K562 (cell line): ENCODE measurements around the gene LECT2. TPM values are rescaled to one million over a fixed set of nuclear protein-coding genes. Genes with fewer than 3 reads are reported as not detected.

Experiments used
- ATAC-seq: fragments of 200-7000 bp; cut with Tn5 transposase; 3 replicates; pipeline ENCODE4 v1.9.1; 2020; ENCODE audit warnings: moderate library complexity
- BruUV-seq: library from RNA; stranded (reverse); fragments of 400-500 nt; replicated peaks from 2 replicates; lab custom pipeline; 2021; lab: Mats Ljungman, UMichigan
- CTCF ChIA-PET: fragments of 300-600 bp; formaldehyde crosslinking; extraction: SDS; loops from one replicate; lab custom pipeline; 2021; ENCODE audit warnings: low intra/inter-chr PET ratio; lab: Yijun Ruan, JAX
- POLR2A ChIA-PET: fragments of 300-600, 350-650 bp; sonication (Branson Sonifier 250); formaldehyde crosslinking; extraction: SDS; loops from one replicate; lab custom pipeline; 2021; ENCODE audit warnings: antibody characterized with exemption, inconsistent platforms; lab: Yijun Ruan, JAX
- DNase-seq, 4 experiments: peaks; one replicate each; pipeline versions ENCODE4 v3.0.0 to v3.0.0-alpha.2; 2011 to 2018; ENCODE audit warnings: low spot score in 3 of 4, mixed read lengths in 3 of 4; ENCODE audit errors: extremely low read depth in 1 of 4
- FAIRE-seq: peaks from 2 replicates; lab custom pipeline; 2011; peaks lifted over from hg19 to GRCh38; lab: Jason Lieb, UNC
- H2AFZ ChIP-seq: 2 replicates; pipeline ENCODE4 v1.6.0; 2011; ENCODE audit warnings: low read depth, low read length, control low read depth, inconsistent platforms
- H3K27ac ChIP-seq: fragments of 200-600 bp; 3 replicates; pipeline ENCODE4 v1.8.0; 2011; ENCODE audit warnings: low read depth, mild to moderate bottlenecking, control low read depth, inconsistent platforms, low read length, moderate library complexity, mixed read lengths; ENCODE audit errors: extremely low read depth
- H3K27me3 ChIP-seq, 2 experiments: fragments of 300-600 bp in 1 of 2; 2 replicates in 1 of 2; 3 replicates in 1 of 2; pipeline versions ENCODE4 v1.6.0 to v1.8.0; 2011; ENCODE audit warnings: inconsistent platforms in 2 of 2, low read length in 2 of 2, mild to moderate bottlenecking in 1 of 2, mixed read lengths in 1 of 2, moderate library complexity in 1 of 2; ENCODE audit not compliant: control insufficient read depth in 2 of 2, insufficient read depth in 2 of 2
- H3K36me3 ChIP-seq: fragments of 300-600 bp; 3 replicates; pipeline ENCODE4 v1.8.0; 2011; ENCODE audit warnings: mild to moderate bottlenecking, low read length, inconsistent platforms; ENCODE audit not compliant: control insufficient read depth, insufficient read depth
- H3K4me1 ChIP-seq, 2 experiments: fragments of 200-600 bp in 1 of 2; replicated peaks in 1 of 2; 2 replicates in 1 of 2; 3 replicates in 1 of 2; pipeline versions ENCODE4 v1.5.1 to v1.8.0; 2011; ENCODE audit warnings: inconsistent platforms in 2 of 2, low read length in 2 of 2, mild to moderate bottlenecking in 1 of 2, mixed read lengths in 1 of 2, moderate library complexity in 1 of 2; ENCODE audit not compliant: control insufficient read depth in 2 of 2, insufficient read depth in 2 of 2
- H3K4me2 ChIP-seq: 2 replicates; pipeline ENCODE4 v1.6.1; 2011; ENCODE audit warnings: low read length, control low read depth, inconsistent platforms, mixed read lengths; ENCODE audit not compliant: insufficient read depth
- H3K4me3 ChIP-seq: fragments of 200-600 bp; sonication (generic), shearing (Covaris generic); 2 replicates; pipeline ENCODE4 v1.5.1; 2016; ENCODE audit warnings: control low read depth, inconsistent platforms
- H3K79me2 ChIP-seq: fragments of 200-600 bp; 3 replicates; pipeline ENCODE4 v1.8.0; 2011; ENCODE audit warnings: low read length, inconsistent platforms; ENCODE audit not compliant: control insufficient read depth, insufficient read depth
- H3K9ac ChIP-seq, 2 experiments: 2 replicates each; pipeline versions ENCODE4 v1.6.0 to v1.6.1; 2011; ENCODE audit warnings: low read depth in 2 of 2, low read length in 2 of 2, control low read depth in 1 of 2, inconsistent platforms in 1 of 2, mild to moderate bottlenecking in 1 of 2, mixed read lengths in 1 of 2; ENCODE audit not compliant: insufficient read depth in 1 of 2
- H3K9me1 ChIP-seq: one replicate; pipeline ENCODE4 v1.6.0; 2011; ENCODE audit warnings: inconsistent platforms, mild to moderate bottlenecking, low read length, moderate library complexity; ENCODE audit not compliant: control insufficient read depth, insufficient read depth
- H3K9me3 ChIP-seq: replicated peaks from 2 replicates; pipeline ENCODE4 v1.5.1; 2011; ENCODE audit warnings: low read depth, low read length, inconsistent platforms; ENCODE audit not compliant: control insufficient read depth, insufficient read depth
- H4K20me1 ChIP-seq: replicated peaks from 2 replicates; pipeline ENCODE4 v1.6.1; 2011; ENCODE audit warnings: low read length, inconsistent platforms, mixed read lengths; ENCODE audit not compliant: control insufficient read depth, insufficient read depth
- CEBPB ChIP-seq: fragments of 450-650 bp; IDR thresholded peaks from 2 replicates; pipeline ENCODE4 v1.6.1; 2016; ENCODE audit warnings: missing genetic modification characterization, missing compliant biosample characterization
- CHAMP1 ChIP-seq: fragments of 450-650 bp; IDR thresholded peaks from 2 replicates; pipeline ENCODE4 v1.6.1; 2016; ENCODE audit warnings: mild to moderate bottlenecking
- CXXC5 ChIP-seq: fragments of 250-450 bp; sonication (Bioruptor Pico); IDR thresholded peaks from 2 replicates; pipeline ENCODE4 v1.8.0; 2022; ENCODE audit warnings: inconsistent platforms, mild to moderate bottlenecking, moderate library complexity
- ETS1 ChIP-seq: conservative IDR thresholded peaks from 2 replicates; pipeline ENCODE4 v1.6.1; 2011; ENCODE audit warnings: low read depth, mild to moderate bottlenecking, low read length; ENCODE audit not compliant: control insufficient read depth
- KHSRP ChIP-seq: fragments of 450-650 bp; IDR thresholded peaks from 2 replicates; pipeline ENCODE4 v1.6.1; 2017
- MAFK ChIP-seq: IDR thresholded peaks from 2 replicates; pipeline ENCODE4 v1.6.1; 2011; ENCODE audit warnings: low read length, improper control_type of control experiment
- MYBL2 ChIP-seq, 2 experiments: fragments of 450-650 bp in 1 of 2; sonication (generic) in 1 of 2; formaldehyde crosslinking in 1 of 2; IDR thresholded peaks; 2 replicates each; pipeline versions ENCODE4 v1.6.1 to v1.8.1; 2017 to 2022; ENCODE audit warnings: borderline replicate concordance in 1 of 2, inconsistent platforms in 1 of 2, low read depth in 1 of 2, mild to moderate bottlenecking in 1 of 2, missing genetic modification reagents in 1 of 2, moderate library complexity in 1 of 2
- MYC ChIP-seq, 2 experiments: fragments of 250-450 bp in 1 of 2; sonication (Bioruptor Pico) in 1 of 2; IDR thresholded peaks; 2 replicates each; pipeline versions ENCODE4 v1.5.1 to v1.6.1; 2012 to 2021; ENCODE audit warnings: low read depth in 2 of 2, borderline replicate concordance in 1 of 2, improper control_type of control experiment in 1 of 2, low read length in 1 of 2, mild to moderate bottlenecking in 1 of 2, moderate library complexity in 1 of 2
- RAD21 ChIP-seq, 2 experiments: fragments of 250-450 bp in 1 of 2; fragments of 450-650 bp in 1 of 2; sonication (Bioruptor Pico) in 1 of 2; formaldehyde crosslinking in 1 of 2; IDR thresholded peaks in 1 of 2; conservative IDR thresholded peaks in 1 of 2; 2 replicates each; pipeline versions ENCODE4 v1.4.0 to v1.8.0; 2020 to 2022; ENCODE audit warnings: mild to moderate bottlenecking in 2 of 2, moderate library complexity in 1 of 2
- SMAD4 ChIP-seq: fragments of 250-450 bp; sonication (Bioruptor Pico); conservative IDR thresholded peaks from 2 replicates; pipeline ENCODE4 v1.8.0; 2021; ENCODE audit warnings: inconsistent platforms, mild to moderate bottlenecking, moderate library complexity
- U2AF2 ChIP-seq: fragments of 200-400 bp; formaldehyde crosslinking; optimal IDR thresholded peaks from 2 replicates; pipeline ENCODE3; 2017; ENCODE audit warnings: low read depth, mild to moderate bottlenecking, low read length
- YY1 ChIP-seq, 3 experiments: IDR thresholded peaks; 2 replicates each; pipeline ENCODE4 v1.6.1; 2011; ENCODE audit warnings: low read length in 2 of 3, mild to moderate bottlenecking in 2 of 3, moderate library complexity in 2 of 3, borderline replicate concordance in 1 of 3, control low read depth in 1 of 3, low read depth in 1 of 3; ENCODE audit not compliant: insufficient read depth in 3 of 3, insufficient replicate concordance in 2 of 3, control insufficient read depth in 1 of 3, insufficient read length in 1 of 3; ENCODE audit errors: extremely low read depth in 1 of 3
- ZKSCAN3 ChIP-seq: fragments of 250-450 bp; sonication (Bioruptor Pico); IDR thresholded peaks from 2 replicates; pipeline ENCODE4 v1.4.0; 2020
- ZNF224 ChIP-seq: sonication (generic); formaldehyde crosslinking; IDR thresholded peaks from 2 replicates; pipeline ENCODE4 v1.8.0; 2022; ENCODE audit warnings: mild to moderate bottlenecking, missing genetic modification reagents
- WGBS: fragments of 100-300 bp; shearing (Covaris generic); methylation state at CpG from one replicate; pipeline ENCODE4 v1.1.6; 2016; ENCODE audit warnings: low coverage, mixed read lengths; ENCODE audit not compliant: insufficient coverage; ENCODE audit errors: missing lambda C conversion rate; 5-methylcytosine and 5-hydroxymethylcytosine counted together
- in situ Hi-C: fragments of 300-500 bp; cut with MboI; formaldehyde crosslinking; loops from 4 replicates; pipeline ENCODE4 v1.15.0; 2018; ENCODE audit warnings: inconsistent platforms, mixed read lengths
- intact Hi-C: fragments of 100-400 bp; cut with micrococcal nuclease; formaldehyde crosslinking; loops from 2 replicates; pipeline ENCODE4 v1.14.2; 2022
- polyA plus RNA-seq, 8 experiments: library from polyadenylated mRNA; depleted of rRNA in 4 of 8; stranded (reverse) in 5 of 8; unstranded in 3 of 8; fragments of >200 nt; fragmentation: Nextera tagmentation in 2 of 8; fragmentation: Illumina TruSeq in 1 of 8; extraction: Ambion mirVana in 2 of 8; extraction: Trizol in 1 of 8; gene quantifications; 2 replicates each; pipeline versions ENCODE4 v1.2.1 to v1.2.3, GENCODE V29; 2011 to 2014; ENCODE audit warnings: inconsistent platforms in 1 of 8, missing spikeins in 1 of 8
- total RNA-seq, 7 experiments: library from RNA; depleted of rRNA in 6 of 7; stranded (reverse); fragments of >200 nt in 6 of 7; fragmentation: Illumina TruSeq in 2 of 7; extraction: Trizol in 2 of 7; gene quantifications; 2 replicates each; pipeline versions ENCODE4 v1.2.1 to v1.2.3, GENCODE V29; 2011 to 2021; ENCODE audit warnings: low replicate concordance in 1 of 7
- TF ChIP-seq, protein P1 (sequence below): sonication (generic); formaldehyde crosslinking; IDR thresholded peaks from 2 replicates; pipeline ENCODE4 v1.8.1; 2023; ENCODE audit warnings: mild to moderate bottlenecking, missing genetic modification reagents

LECT2 gene
- total and polyA plus RNA-seq, 9 of the 15 experiments (the other 6 are each of a cell fraction or from before 2014, with no cell fraction given): not detected

- Histone ChIP-seq H2AFZ (no peak overlapping the region), H3K9me1 (no peaks in the 10 kb centered on the region), H3K4me2 (no peak overlapping the region), H3K9ac (no peak overlapping the region), H3K27me3 (peaks cover 0 to 13% of the 10 kb centered on the region in 2 experiments; a peak in 4 of 5 replicates), H3K79me2 (no peaks in the 10 kb centered on the region), H3K4me3 (no peak overlapping the region), H3K36me3 (no peaks in the 10 kb centered on the region), H3K4me1 (peaks cover 0 to 4% of the 10 kb centered on the region in 2 experiments; a peak in 1 of 5 replicates), H3K27ac (no peak overlapping the region), H3K9me3 (no peaks in the 10 kb centered on the region), H4K20me1 (no peaks in the 10 kb centered on the region)
- FAIRE-seq (no peak), ATAC-seq (no peak), DNase-seq (no peak)
- in situ Hi-C loops: no loop called here
- TF ChIP-seq ZKSCAN3 (CRISPR knock-in tag): no peak
- no peak for TF ChIP-seq RAD21 (CRISPR knock-in tag; conservative IDR thresholded peaks at IDR 0.05 in 1 of 2, IDR thresholded peaks at IDR 0.05 in 1 of 2)
- TF ChIP-seq CHAMP1: no peak
- TF ChIP-seq ZNF224 (CRISPR knock-in tag): no peak
- no peak for TF ChIP-seq U2AF2
- no peak for TF ChIP-seq MYC (IDR thresholded peaks at IDR 0.05; ENCODE audit: low read depth, low read length)
- TF ChIP-seq MYC (CRISPR knock-in tag; IDR thresholded peaks at IDR 0.05; ENCODE audit: borderline replicate concordance, low read depth): no peak
- TF ChIP-seq YY1 (IDR thresholded peaks at IDR 0.05; ENCODE audit: borderline replicate concordance in 1 of 3, control insufficient read depth in 1 of 3, extremely low read depth in 1 of 3, insufficient read depth in 3 of 3, insufficient read length in 1 of 3, insufficient replicate concordance in 2 of 3, low read depth in 1 of 3, low read length in 2 of 3): no peak
- TF ChIP-seq ETS1: no peak
- TF ChIP-seq, protein P1, sequence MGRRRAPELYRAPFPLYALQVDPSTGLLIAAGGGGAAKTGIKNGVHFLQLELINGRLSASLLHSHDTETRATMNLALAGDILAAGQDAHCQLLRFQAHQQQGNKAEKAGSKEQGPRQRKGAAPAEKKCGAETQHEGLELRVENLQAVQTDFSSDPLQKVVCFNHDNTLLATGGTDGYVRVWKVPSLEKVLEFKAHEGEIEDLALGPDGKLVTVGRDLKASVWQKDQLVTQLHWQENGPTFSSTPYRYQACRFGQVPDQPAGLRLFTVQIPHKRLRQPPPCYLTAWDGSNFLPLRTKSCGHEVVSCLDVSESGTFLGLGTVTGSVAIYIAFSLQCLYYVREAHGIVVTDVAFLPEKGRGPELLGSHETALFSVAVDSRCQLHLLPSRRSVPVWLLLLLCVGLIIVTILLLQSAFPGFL (CRISPR knock-in tag): no peak
- no peak for TF ChIP-seq MYBL2 (IDR thresholded peaks at IDR 0.05; ENCODE audit: low read depth)
- no peak for TF ChIP-seq MYBL2 (CRISPR knock-in tag; IDR thresholded peaks at IDR 0.05; ENCODE audit: borderline replicate concordance)
- no peak for TF ChIP-seq MAFK
- TF ChIP-seq CXXC5 (CRISPR knock-in tag): no peak
- no peak for TF ChIP-seq SMAD4 (CRISPR knock-in tag)
- no peak for TF ChIP-seq KHSRP
- TF ChIP-seq CEBPB (tag): no peak
- BruUV-seq: no TSS peak
- ChIA-PET POLR2A (interaction anchor here (1.1 kb wide), 1 partner anchor 14 kb away, joined by 4 read pairs; no protein-coding TSS in a partner anchor), CTCF (no interaction called here)
- intact Hi-C loops: loop anchor here (10.0 kb wide), 1 partner anchor 201 kb away; no protein-coding TSS in a partner anchor
- 4% methylated on average over 2 of the region's 2 CpGs for WGBS
Observed at GRCh38 chr5:135973323-135974020, 18.7 kb upstream of the LECT2 start.
